Measurements from ENCODE around the gene FBXO39. TPM values are rescaled to one million over a fixed set of nuclear protein-coding genes. Genes with fewer than 3 reads are reported as not detected.

FBXO39 gene
- total and polyA plus RNA-seq, 7 experiments from 2014 or later: 0.27 to 7.4 (median 0.43) TPM

DNA sequence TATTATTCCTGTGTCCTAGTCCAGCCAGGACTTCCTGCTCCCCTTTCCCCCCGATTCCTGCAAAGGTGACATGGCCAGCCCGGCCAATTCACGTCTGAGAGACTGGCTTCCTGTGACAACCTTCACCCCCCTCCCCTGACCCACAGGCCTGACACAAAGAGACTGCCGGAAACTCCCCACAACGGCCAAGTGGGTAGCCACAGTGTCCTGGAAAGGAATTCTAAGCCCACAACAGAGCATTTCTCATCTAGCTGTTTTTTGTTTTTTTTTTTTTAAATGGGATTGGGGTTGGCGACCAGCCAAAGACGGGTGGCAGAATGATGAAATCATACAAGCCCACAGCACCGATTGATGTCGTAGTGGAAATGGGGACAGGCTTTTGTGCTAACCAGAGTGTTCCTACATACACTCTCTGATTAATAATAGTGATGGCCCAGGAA is 23.0 kb upstream of the FBXO39 start:
- peaks cover 4 to 20% (median 9%) of the 10 kb centered on the region in 5 donors for H3K36me3 Mint-ChIP-seq

DNA sequence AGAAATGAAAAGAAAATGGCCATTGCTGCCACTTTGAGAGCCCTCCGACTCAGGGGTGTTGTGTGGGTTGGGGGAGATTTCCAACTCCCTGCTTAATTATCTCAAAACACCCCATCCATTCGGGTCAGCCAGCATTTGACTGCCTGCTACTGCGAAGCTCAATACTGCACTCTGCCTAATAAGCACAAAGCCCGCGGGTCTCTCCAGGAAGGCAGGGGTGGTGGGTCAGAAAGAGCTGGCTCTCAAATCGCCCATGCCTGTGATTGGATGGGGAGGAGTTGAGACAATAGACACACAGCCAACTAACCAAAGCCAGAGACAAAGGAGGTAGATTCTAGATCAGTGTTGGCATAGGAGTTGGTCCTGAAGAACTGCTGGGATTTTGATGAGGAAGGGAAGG is 22.5 kb upstream of the FBXO39 start:
- no peak overlapping the region for H3K27ac ChIP-seq (ENCODE audit: low read depth, low read length)
- H3K27me3 ChIP-seq (ENCODE audit: control insufficient read depth in 2 of 2, insufficient read depth in 2 of 2, low read length in 2 of 2): no peaks in the 10 kb centered on the region
- H3K4me1 Mint-ChIP-seq: peaks cover 43 to 64% (median 50%) of the 10 kb centered on the region in 7 donors
- ChIA-PET CTCF (interaction anchor here (1.0 kb wide), 1 partner anchor 90 kb away, joined by 3 read pairs; no protein-coding TSS in a partner anchor), POLR2A (no interaction called here)
- ATAC-seq (no peak), DNase-seq (no peak)
- H3K4me3 ChIP-seq (ENCODE audit: low read length): no peak overlapping the region
- peak overlapping the region in 8 of 9 donors; percentile 58 to 100 (median 84) for H3K27ac Mint-ChIP-seq
- H3K27me3 Mint-ChIP-seq: peaks cover 0 to 15% (median 0%) of the 10 kb centered on the region in 5 donors
- intact Hi-C loops (cut with micrococcal nuclease): loop anchor here in 1 of 2 donors (10.0 kb wide), 1 partner anchor 261 kb away; the partner anchor contains the start of gene RNASEK
- peaks cover 0 to 2% (median 0%) of the 10 kb centered on the region in 11 donors for H3K9me3 Mint-ChIP-seq
- H3K9me3 ChIP-seq (ENCODE audit: control insufficient read depth in 2 of 3, low read length in 3 of 3): no peaks in the 10 kb centered on the region
- peak overlapping the region in 9 of 10 donors; percentile 5 to 70 (median 46) for H3K4me3 Mint-ChIP-seq
- H3K36me3 Mint-ChIP-seq: peaks cover 4 to 25% (median 15%) of the 10 kb centered on the region in 5 donors
- peaks cover 0 to 6% (median 0%) of the 10 kb centered on the region in 3 experiments for H3K36me3 ChIP-seq (ENCODE audit: control insufficient read depth in 2 of 3, insufficient read depth in 3 of 3, low read length in 3 of 3)
- H3K4me1 ChIP-seq (ENCODE audit: control insufficient read depth in 2 of 2, insufficient read depth in 2 of 2, low read length in 2 of 2): peaks cover 29 to 35% of the 10 kb centered on the region in 2 donors

More for the DNA sequence above, 23.0 kb upstream of the FBXO39 start:
- H3K4me1 Mint-ChIP-seq: peaks cover 37 to 60% (median 48%) of the 10 kb centered on the region in 7 donors
- intact Hi-C loops (cut with micrococcal nuclease): loop anchor here in 1 of 2 donors (10.0 kb wide), 1 partner anchor 262 kb away; the partner anchor contains the start of gene RNASEK
- H3K4me3 Mint-ChIP-seq: peak overlapping the region; percentile 13 to 66 (median 44)
- ChIA-PET CTCF (no interaction called here), POLR2A (no interaction called here)
- ATAC-seq: no peak
- DNase-seq: peak in 6 of 9 donors; percentile 4 to 53 (median 36)
- H3K4me3 ChIP-seq (ENCODE audit: low read length): no peak overlapping the region
- H3K27ac ChIP-seq (ENCODE audit: low read depth, low read length): peak overlapping the region; percentile 26
- no peaks in the 10 kb centered on the region for H3K9me3 ChIP-seq (ENCODE audit: control insufficient read depth in 2 of 3, low read length in 3 of 3)
- H3K36me3 ChIP-seq (ENCODE audit: control insufficient read depth in 2 of 3, insufficient read depth in 3 of 3, low read length in 3 of 3): peaks cover 0 to under 1% (median 0%) of the 10 kb centered on the region in 3 experiments
- peaks cover 0 to 4% (median 0%) of the 10 kb centered on the region in 11 donors for H3K9me3 Mint-ChIP-seq
- H3K27me3 ChIP-seq (ENCODE audit: control insufficient read depth in 2 of 2, insufficient read depth in 2 of 2, low read length in 2 of 2): no peaks in the 10 kb centered on the region
- H3K4me1 ChIP-seq (ENCODE audit: control insufficient read depth in 2 of 2, insufficient read depth in 2 of 2, low read length in 2 of 2): peaks cover 26 to 30% of the 10 kb centered on the region in 2 donors
- H3K27me3 Mint-ChIP-seq: peaks cover 0 to 18% (median 0%) of the 10 kb centered on the region in 5 donors
- peak overlapping the region; percentile 24 to 100 (median 86) for H3K27ac Mint-ChIP-seq

DNA sequence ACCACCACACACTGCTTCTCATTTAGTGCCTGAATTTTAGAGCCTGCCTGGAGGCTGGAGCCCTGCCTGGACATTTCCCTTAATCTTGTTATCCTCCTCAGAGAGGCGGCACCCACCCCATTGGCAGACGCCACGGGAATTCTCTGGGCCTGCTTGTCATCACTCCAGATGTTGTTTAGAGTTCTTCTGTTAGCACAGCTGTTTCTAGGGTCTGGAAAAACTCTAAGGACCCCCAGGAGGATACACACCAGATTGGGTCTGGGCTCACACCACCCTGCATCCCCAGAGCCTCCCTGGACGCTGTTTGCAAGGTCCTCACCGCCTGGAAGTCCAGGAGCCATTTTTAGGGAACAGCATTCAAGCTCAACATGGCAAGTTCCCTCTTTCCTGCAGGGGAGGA is 20.7 kb upstream of the FBXO39 start:
- no peak for DNase-seq
- H3K9me3 ChIP-seq (ENCODE audit: control insufficient read depth in 2 of 3, low read length in 3 of 3): no peaks in the 10 kb centered on the region
- peak overlapping the region; percentile 71 for H3K27ac ChIP-seq (ENCODE audit: low read depth, low read length)
- Mint-ChIP-seq H3K9me3 (peaks cover 0 to 2% (median 0%) of the 10 kb centered on the region in 11 donors), H3K4me3 (peak overlapping the region; percentile 93 to 100 (median 98)), H3K36me3 (peaks cover 4 to 40% (median 24%) of the 10 kb centered on the region in 5 donors), H3K27ac (peak overlapping the region; percentile 89 to 100 (median 96)), H3K4me1 (peaks cover 44 to 69% (median 58%) of the 10 kb centered on the region in 7 donors), H3K27me3 (peaks cover 0 to 2% (median 0%) of the 10 kb centered on the region in 5 donors)
- peak overlapping the region; percentile 90 for H3K4me3 ChIP-seq (ENCODE audit: low read length)
- ChIA-PET POLR2A (interaction anchor here (1.5 kb wide), 1 partner anchor 15 kb away, joined by 3 read pairs; no protein-coding TSS in a partner anchor), CTCF (interaction anchor here (0.6 to 1.3 kb wide), 3 partner anchors 88 to 1243 kb away, joined by 3 read pairs; no protein-coding TSS in a partner anchor)
- no peaks in the 10 kb centered on the region for H3K27me3 ChIP-seq (ENCODE audit: control insufficient read depth in 2 of 2, insufficient read depth in 2 of 2, low read length in 2 of 2)
- H3K36me3 ChIP-seq (ENCODE audit: control insufficient read depth in 2 of 3, insufficient read depth in 3 of 3, low read length in 3 of 3): peaks cover 6 to 22% (median 7%) of the 10 kb centered on the region in 3 experiments
- intact Hi-C loops (cut with micrococcal nuclease): loop anchor here (5.0 to 10.0 kb wide), 4 partner anchors 88 to 260 kb away; partner anchors contain the start of genes RNASEK (in 2 of the 2), C17orf100 (in 1 of the 2) and MED31 (in 1 of the 2)
- H3K4me1 ChIP-seq (ENCODE audit: control insufficient read depth in 2 of 2, insufficient read depth in 2 of 2, low read length in 2 of 2): peaks cover 29 to 35% of the 10 kb centered on the region in 2 donors
- ATAC-seq: no peak

DNA sequence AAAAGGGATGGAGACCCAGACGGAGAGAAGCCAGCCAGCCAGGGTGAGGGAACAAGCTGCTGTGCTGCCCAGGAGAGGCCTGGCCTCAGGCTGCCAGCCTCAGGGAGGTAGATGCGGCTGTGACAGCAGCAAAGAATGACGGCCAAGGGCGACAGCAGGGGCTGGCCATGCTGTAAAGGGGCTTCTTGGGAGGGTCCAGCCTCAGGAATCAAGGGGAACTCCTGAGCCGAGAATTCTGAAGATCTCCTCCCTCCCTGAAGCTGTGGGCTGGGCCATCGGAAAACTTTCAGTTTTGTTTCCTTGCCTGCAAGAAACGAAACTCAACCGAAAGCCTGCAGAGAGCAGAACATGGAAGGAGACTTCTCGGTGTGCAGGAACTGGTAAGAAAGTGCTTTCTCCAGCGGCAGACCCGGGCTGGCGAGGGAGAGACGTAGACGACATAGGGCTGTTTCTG is 20.3 kb upstream of the FBXO39 start, which contains the start of gene XAF1:
TSS of gene XAF1 (plus strand) at position 316 of the 454 bp plus-strand sequence. CDS start at position 349, 33 bp downstream.
- intact Hi-C loops (cut with micrococcal nuclease): loop anchor here (2.0 to 10.0 kb wide), 5 partner anchors 87 to 259 kb away; partner anchors contain the start of genes RNASEK (in 2 of the 2), C17orf100 (in 1 of the 2) and MED31 (in 1 of the 2)
- H3K4me3 Mint-ChIP-seq: peak within 1 kb of the TSS; percentile 93 to 100 (median 98)
- Histone ChIP-seq H3K4me3 (ENCODE audit: low read length) (peak within 1 kb of the TSS; percentile 90), H3K4me1 (ENCODE audit: control insufficient read depth in 2 of 2, insufficient read depth in 2 of 2, low read length in 2 of 2) (peaks cover 29 to 35% of the 10 kb centered on the region in 2 donors), H3K27ac (ENCODE audit: low read depth, low read length) (peak within 1 kb of the TSS; percentile 71), H3K27me3 (ENCODE audit: control insufficient read depth in 2 of 2, insufficient read depth in 2 of 2, low read length in 2 of 2) (no peaks in the 10 kb centered on the region), H3K9me3 (ENCODE audit: control insufficient read depth in 2 of 3, low read length in 3 of 3) (no peaks in the 10 kb centered on the region), H3K36me3 (ENCODE audit: control insufficient read depth in 2 of 3, insufficient read depth in 3 of 3, low read length in 3 of 3) (peaks cover 7 to 27% (median 10%) of the 10 kb centered on the region in 3 experiments)
- H3K4me1 Mint-ChIP-seq: peaks cover 46 to 69% (median 61%) of the 10 kb centered on the region in 7 donors
- H3K9me3 Mint-ChIP-seq: peaks cover 0 to 2% (median 0%) of the 10 kb centered on the region in 11 donors
- ATAC-seq (peak; percentile 82), DNase-seq (peak in 8 of 9 donors; percentile 48 to 67 (median 56))
- ChIA-PET CTCF (interaction anchor here (0.7 to 1.3 kb wide), 2 partner anchors 88 to 283 kb away, joined by 3 read pairs; no protein-coding TSS in a partner anchor), POLR2A (interaction anchor here (1.5 kb wide), 1 partner anchor 15 kb away, joined by 3 read pairs; no protein-coding TSS in a partner anchor)
- no peaks in the 10 kb centered on the region for H3K27me3 Mint-ChIP-seq
- peaks cover 4 to 45% (median 28%) of the 10 kb centered on the region in 5 donors for H3K36me3 Mint-ChIP-seq
- peak within 1 kb of the TSS; percentile 89 to 100 (median 96) for H3K27ac Mint-ChIP-seq

DNA sequence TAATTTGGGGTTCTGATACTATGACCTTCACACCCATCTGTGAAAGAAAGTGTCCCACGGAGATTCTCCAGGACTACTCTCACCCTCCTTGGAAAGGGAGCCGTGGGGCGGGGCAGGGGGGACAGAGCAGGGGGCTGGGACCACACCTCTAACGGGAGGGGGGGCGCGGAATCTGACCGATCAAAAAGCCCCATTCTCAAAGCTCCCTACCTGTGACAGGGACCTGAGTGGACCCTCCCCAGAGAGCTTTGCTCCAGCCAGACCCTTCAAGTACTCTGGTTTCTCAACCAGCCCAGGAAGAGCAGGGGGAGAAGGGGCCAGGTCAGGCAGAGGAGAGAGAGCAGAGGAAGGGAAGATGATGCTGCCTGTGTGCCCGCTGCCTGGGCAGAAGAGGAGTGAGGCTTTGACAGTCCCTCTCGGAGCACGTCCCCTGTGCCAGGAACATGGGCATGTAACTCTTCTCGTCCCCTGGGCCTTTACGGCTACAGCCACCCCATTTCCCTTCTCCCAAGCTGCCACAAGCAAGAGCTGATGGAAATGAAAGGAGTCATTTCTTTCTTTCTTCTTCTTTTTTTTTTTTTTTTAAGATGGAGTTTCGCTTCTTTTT is 19.5 kb upstream of the FBXO39 start:
- Mint-ChIP-seq H3K4me3 (peak overlapping the region; percentile 93 to 100 (median 98)), H3K4me1 (peaks cover 46 to 69% (median 61%) of the 10 kb centered on the region in 7 donors), H3K27me3 (no peaks in the 10 kb centered on the region), H3K27ac (peak overlapping the region; percentile 89 to 100 (median 96)), H3K9me3 (peaks cover 0 to 2% (median 0%) of the 10 kb centered on the region in 11 donors), H3K36me3 (peaks cover 4 to 52% (median 34%) of the 10 kb centered on the region in 5 donors)
- Histone ChIP-seq H3K9me3 (ENCODE audit: control insufficient read depth in 2 of 3, low read length in 3 of 3) (no peaks in the 10 kb centered on the region), H3K27me3 (ENCODE audit: control insufficient read depth in 2 of 2, insufficient read depth in 2 of 2, low read length in 2 of 2) (no peaks in the 10 kb centered on the region), H3K36me3 (ENCODE audit: control insufficient read depth in 2 of 3, insufficient read depth in 3 of 3, low read length in 3 of 3) (peaks cover 7 to 33% (median 10%) of the 10 kb centered on the region in 3 experiments), H3K4me1 (ENCODE audit: control insufficient read depth in 2 of 2, insufficient read depth in 2 of 2, low read length in 2 of 2) (peaks cover 29 to 35% of the 10 kb centered on the region in 2 donors), H3K27ac (ENCODE audit: low read depth, low read length) (peak overlapping the region; percentile 71), H3K4me3 (ENCODE audit: low read length) (peak overlapping the region; percentile 90)
- ChIA-PET CTCF (interaction anchor here (1.3 kb wide), 1 partner anchor 87 kb away, joined by 3 read pairs; no protein-coding TSS in a partner anchor), POLR2A (interaction anchor here (1.5 kb wide), 1 partner anchor 16 kb away, joined by 3 read pairs; no protein-coding TSS in a partner anchor)
- ATAC-seq: peak; percentile 29
- intact Hi-C loops (cut with micrococcal nuclease): loop anchor here (2.0 to 10.0 kb wide), 5 partner anchors 86 to 258 kb away; partner anchors contain the start of genes RNASEK (in 2 of the 2), C17orf100 (in 1 of the 2) and MED31 (in 1 of the 2)
- DNase-seq: peak in 2 of 9 donors; percentile 2 to 4

All from naive thymus-derived CD4-positive, alpha-beta T cell (primary cell).